ENCODE measurements around the gene ROCK2.

DNA sequence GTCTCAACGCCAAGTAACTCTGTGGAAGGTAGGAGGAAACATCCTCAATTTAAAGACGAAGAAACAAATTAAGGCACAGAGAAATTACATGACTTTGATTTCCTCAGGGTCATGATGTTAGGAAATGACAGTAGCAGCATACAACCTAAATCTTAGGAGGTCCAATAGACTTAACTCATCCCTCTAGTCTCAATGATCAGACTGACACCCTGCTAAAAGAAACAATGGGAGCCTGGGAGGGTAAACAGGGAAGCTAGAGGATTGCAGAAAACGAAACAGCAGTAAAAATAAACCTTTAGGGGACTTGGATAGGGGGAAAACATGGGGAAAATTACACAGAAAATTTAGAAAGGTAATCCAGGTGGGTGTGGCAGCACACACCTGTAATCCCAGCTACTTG, 56.0 kb downstream of the ROCK2 start:
- no peak for TF ChIP-seq POLR2A (IDR thresholded peaks at IDR 0.05; ENCODE audit: insufficient read depth in 1 of 2, low read depth in 2 of 2, low read length in 2 of 2)
- TF ChIP-seq ZNF614 (CRISPR knock-in tag; IDR thresholded peaks at IDR 0.05; ENCODE audit: borderline replicate concordance) = no peak
- TF ChIP-seq ZNF549 (CRISPR knock-in tag; IDR thresholded peaks at IDR 0.05) = no peak
- no peak for TF ChIP-seq CTCF (CRISPR knock-in tag; IDR thresholded peaks at IDR 0.05)
- TF ChIP-seq, protein P1, sequence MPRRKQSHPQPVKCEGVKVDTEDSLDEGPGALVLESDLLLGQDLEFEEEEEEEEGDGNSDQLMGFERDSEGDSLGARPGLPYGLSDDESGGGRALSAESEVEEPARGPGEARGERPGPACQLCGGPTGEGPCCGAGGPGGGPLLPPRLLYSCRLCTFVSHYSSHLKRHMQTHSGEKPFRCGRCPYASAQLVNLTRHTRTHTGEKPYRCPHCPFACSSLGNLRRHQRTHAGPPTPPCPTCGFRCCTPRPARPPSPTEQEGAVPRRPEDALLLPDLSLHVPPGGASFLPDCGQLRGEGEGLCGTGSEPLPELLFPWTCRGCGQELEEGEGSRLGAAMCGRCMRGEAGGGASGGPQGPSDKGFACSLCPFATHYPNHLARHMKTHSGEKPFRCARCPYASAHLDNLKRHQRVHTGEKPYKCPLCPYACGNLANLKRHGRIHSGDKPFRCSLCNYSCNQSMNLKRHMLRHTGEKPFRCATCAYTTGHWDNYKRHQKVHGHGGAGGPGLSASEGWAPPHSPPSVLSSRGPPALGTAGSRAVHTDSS (CRISPR knock-in tag; conservative IDR thresholded peaks at IDR 0.05) = no peak
- no peak for TF ChIP-seq ZZZ3 (CRISPR knock-in tag; IDR thresholded peaks at IDR 0.05; ENCODE audit: borderline replicate concordance)
- TF ChIP-seq ARHGAP35 (CRISPR knock-in tag; IDR thresholded peaks at IDR 0.05; ENCODE audit: borderline replicate concordance) = no peak
- no peak for TF ChIP-seq CBFB (CRISPR knock-in tag; IDR thresholded peaks at IDR 0.05)
- TF ChIP-seq ZBTB7A (CRISPR knock-in tag; IDR thresholded peaks at IDR 0.05) = no peak
- TF ChIP-seq ZNF552 (CRISPR knock-in tag; IDR thresholded peaks at IDR 0.05; ENCODE audit: borderline replicate concordance) = no peak

Measured in HepG2 (cell line).